ENCODE measurements around the gene HOXC6.

GRCh38 chr12:54038871-54039414 is 10.7 kb downstream of the HOXC6 start:
- TF ChIP-seq, protein P1, sequence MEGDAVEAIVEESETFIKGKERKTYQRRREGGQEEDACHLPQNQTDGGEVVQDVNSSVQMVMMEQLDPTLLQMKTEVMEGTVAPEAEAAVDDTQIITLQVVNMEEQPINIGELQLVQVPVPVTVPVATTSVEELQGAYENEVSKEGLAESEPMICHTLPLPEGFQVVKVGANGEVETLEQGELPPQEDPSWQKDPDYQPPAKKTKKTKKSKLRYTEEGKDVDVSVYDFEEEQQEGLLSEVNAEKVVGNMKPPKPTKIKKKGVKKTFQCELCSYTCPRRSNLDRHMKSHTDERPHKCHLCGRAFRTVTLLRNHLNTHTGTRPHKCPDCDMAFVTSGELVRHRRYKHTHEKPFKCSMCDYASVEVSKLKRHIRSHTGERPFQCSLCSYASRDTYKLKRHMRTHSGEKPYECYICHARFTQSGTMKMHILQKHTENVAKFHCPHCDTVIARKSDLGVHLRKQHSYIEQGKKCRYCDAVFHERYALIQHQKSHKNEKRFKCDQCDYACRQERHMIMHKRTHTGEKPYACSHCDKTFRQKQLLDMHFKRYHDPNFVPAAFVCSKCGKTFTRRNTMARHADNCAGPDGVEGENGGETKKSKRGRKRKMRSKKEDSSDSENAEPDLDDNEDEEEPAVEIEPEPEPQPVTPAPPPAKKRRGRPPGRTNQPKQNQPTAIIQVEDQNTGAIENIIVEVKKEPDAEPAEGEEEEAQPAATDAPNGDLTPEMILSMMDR (IDR thresholded peaks at IDR 0.05; ENCODE audit: control extremely low read depth in 1 of 3, insufficient read depth in 1 of 3, low read depth in 1 of 3, low read length in 3 of 3) = no peak
- TF ChIP-seq EP300 (IDR thresholded peaks at IDR 0.05; ENCODE audit: borderline replicate concordance in 1 of 2, low read depth in 2 of 2, low read length in 2 of 2) = no peak
- no peak for TF ChIP-seq KDM1A (IDR thresholded peaks at IDR 0.05; ENCODE audit: borderline replicate concordance, low read length)
- peak; percentile 82 for TF ChIP-seq EZH2 (IDR thresholded peaks at IDR 0.05; ENCODE audit: low read depth, low read length, severe bottlenecking)
- TF ChIP-seq TEAD4 (IDR thresholded peaks at IDR 0.05; ENCODE audit: low read depth, low read length) = no peak
- TF ChIP-seq ATF3 (IDR thresholded peaks at IDR 0.05; ENCODE audit: insufficient read depth, low read depth, low read length) = no peak
- no peak for TF ChIP-seq ZNF274 (IDR thresholded peaks at IDR 0.05; ENCODE audit: borderline replicate concordance, extremely low read depth, low read length)
- no peak for TF ChIP-seq POLR2A (IDR thresholded peaks at IDR 0.05; ENCODE audit: control extremely low read depth in 1 of 2, low read depth in 2 of 2, low read length in 2 of 2)
- no peak for TF ChIP-seq CBX5 (IDR thresholded peaks at IDR 0.05; ENCODE audit: low read depth, low read length)
- TF ChIP-seq RFX5 (IDR thresholded peaks at IDR 0.05; ENCODE audit: borderline replicate concordance, low read depth, low read length) = no peak
- no peak for TF ChIP-seq YY1 (IDR thresholded peaks at IDR 0.05; ENCODE audit: low read depth, low read length)
- no peak for TF ChIP-seq CEBPB (IDR thresholded peaks at IDR 0.05; ENCODE audit: low read depth, low read length)
- TF ChIP-seq, protein P2, sequence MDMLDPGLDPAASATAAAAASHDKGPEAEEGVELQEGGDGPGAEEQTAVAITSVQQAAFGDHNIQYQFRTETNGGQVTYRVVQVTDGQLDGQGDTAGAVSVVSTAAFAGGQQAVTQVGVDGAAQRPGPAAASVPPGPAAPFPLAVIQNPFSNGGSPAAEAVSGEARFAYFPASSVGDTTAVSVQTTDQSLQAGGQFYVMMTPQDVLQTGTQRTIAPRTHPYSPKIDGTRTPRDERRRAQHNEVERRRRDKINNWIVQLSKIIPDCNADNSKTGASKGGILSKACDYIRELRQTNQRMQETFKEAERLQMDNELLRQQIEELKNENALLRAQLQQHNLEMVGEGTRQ (IDR thresholded peaks at IDR 0.05; ENCODE audit: low read length) = no peak

Measured in H1 (cell line).